GM12878 (cell line): ENCODE data around the gene RPUSD3. TPM values are rescaled to one million over a fixed set of nuclear protein-coding genes. Genes with fewer than 3 reads are reported as not detected.

Experiments used
- ATAC-seq: fragments of 200-7000 bp; cut with Tn5 transposase; 3 replicates; pipeline ENCODE4 v1.9.1; 2020; ENCODE audit warnings: mild to moderate bottlenecking, moderate library complexity
- BruUV-seq: library from RNA; stranded (reverse); fragments of 400-500 nt; replicated peaks from 2 replicates; lab custom pipeline; 2021; lab: Mats Ljungman, UMichigan
- CTCF ChIA-PET: fragments of 300-600 bp; sonication (Branson Sonifier 250); formaldehyde crosslinking; extraction: SDS; loops from one replicate; lab custom pipeline; 2021; ENCODE audit warnings: inconsistent platforms; lab: Yijun Ruan, JAX
- POLR2A ChIA-PET: fragments of 350-600 bp; formaldehyde crosslinking; extraction: SDS; loops from one replicate; lab custom pipeline; 2021; ENCODE audit warnings: inconsistent platforms; lab: Charles Lee
- RAD21 ChIA-PET: fragments of 300-600 bp; sonication (Branson Sonifier 250); formaldehyde crosslinking; loops from one replicate; lab custom pipeline; 2023; ENCODE audit warnings: antibody characterized with exemption; ENCODE audit not compliant: unreplicated experiment; lab: Charles Lee
- SMC1A ChIA-PET: fragments of 300-600 bp; sonication (Branson Sonifier 250); formaldehyde crosslinking; loops from one replicate; lab custom pipeline; 2023; ENCODE audit not compliant: unreplicated experiment, uncharacterized antibody; lab: Charles Lee
- DNase-seq: peaks from one replicate; pipeline ENCODE4 v3.0.0-alpha.2; 2011; ENCODE audit warnings: low read depth, low spot score
- FAIRE-seq: peaks from 3 replicates; lab custom pipeline; 2011; peaks lifted over from hg19 to GRCh38; lab: Jason Lieb, UNC
- H2AFZ ChIP-seq: 2 replicates; pipeline ENCODE4 v1.6.0; 2011; ENCODE audit warnings: low read depth, low read length, control low read depth; ENCODE audit not compliant: control insufficient read depth
- H3K27ac ChIP-seq: 2 replicates; pipeline ENCODE4 v1.5.1; 2011; ENCODE audit warnings: control low read depth; ENCODE audit not compliant: control insufficient read depth, insufficient read depth
- H3K27me3 ChIP-seq, 2 experiments: replicated peaks in 1 of 2; 2 replicates each; pipeline versions ENCODE4 v1.6.0 to v1.6.1; 2011; ENCODE audit warnings: low read length in 1 of 2; ENCODE audit not compliant: control insufficient read depth in 2 of 2, insufficient read depth in 2 of 2
- H3K36me3 ChIP-seq, 2 experiments: 2 replicates each; pipeline ENCODE4 v1.5.1; 2011; ENCODE audit warnings: low read length in 1 of 2; ENCODE audit not compliant: control insufficient read depth in 2 of 2, insufficient read depth in 2 of 2
- H3K4me1 ChIP-seq: 2 replicates; pipeline ENCODE4 v1.6.1; 2011; ENCODE audit warnings: mild to moderate bottlenecking, low read length, moderate library complexity, mixed read lengths; ENCODE audit not compliant: control insufficient read depth, insufficient read depth
- H3K4me2 ChIP-seq: 2 replicates; pipeline ENCODE4 v1.6.0; 2011; ENCODE audit warnings: control low read depth; ENCODE audit not compliant: control insufficient read depth, insufficient read depth
- H3K4me3 ChIP-seq: fragments of 200-600 bp; sonication (generic); 2 replicates; pipeline ENCODE4 v1.5.1; 2016
- H3K79me2 ChIP-seq: 2 replicates; pipeline ENCODE4 v1.6.0; 2011; ENCODE audit warnings: low read length; ENCODE audit not compliant: control insufficient read depth, insufficient read depth
- H3K9ac ChIP-seq: 2 replicates; pipeline ENCODE4 v1.8.0; 2011; ENCODE audit warnings: low read length, control low read depth, mixed read lengths; ENCODE audit not compliant: control insufficient read depth, insufficient read depth
- H3K9me3 ChIP-seq: replicated peaks from 3 replicates; pipeline ENCODE4 v1.5.1; 2011; ENCODE audit warnings: mild to moderate bottlenecking, low read length; ENCODE audit not compliant: control insufficient read depth, insufficient read depth
- H4K20me1 ChIP-seq: 2 replicates; pipeline ENCODE4 v1.6.0; 2011; ENCODE audit not compliant: control insufficient read depth, insufficient read depth
- CBX5 ChIP-seq: sonication (generic); IDR thresholded peaks from 2 replicates; pipeline ENCODE4 v1.6.1; 2016; ENCODE audit warnings: low read depth, moderate library complexity, mild to moderate bottlenecking, inconsistent platforms
- ESRRA ChIP-seq: IDR thresholded peaks from 2 replicates; pipeline ENCODE4 v1.6.1; 2012; ENCODE audit warnings: mild to moderate bottlenecking, low read length, improper control_type of control experiment
- MYC ChIP-seq: IDR thresholded peaks from 2 replicates; pipeline ENCODE4 v1.6.1; 2011; ENCODE audit warnings: mild to moderate bottlenecking, low read length, moderate library complexity, inconsistent platforms; ENCODE audit not compliant: insufficient read depth, insufficient replicate concordance, insufficient read length, severe bottlenecking
- NFIC ChIP-seq: IDR thresholded peaks from 2 replicates; pipeline ENCODE4 v1.6.1; 2012; ENCODE audit warnings: low read depth, mild to moderate bottlenecking, inconsistent platforms, low read length, moderate library complexity
- ZNF384 ChIP-seq: IDR thresholded peaks from 2 replicates; pipeline ENCODE4 v1.6.1; 2012; ENCODE audit warnings: low read depth, mild to moderate bottlenecking, low read length, improper control_type of control experiment, borderline replicate concordance
- WGBS: methylation state at CpG from one replicate; pipeline ENCODE4 v1.1.6; 2016; ENCODE audit warnings: low lambda C conversion rate; ENCODE audit not compliant: insufficient replicate concordance, insufficient coverage; ENCODE audit errors: missing lambda C conversion rate; 5-methylcytosine and 5-hydroxymethylcytosine counted together
- in situ Hi-C: fragments of 300-500 bp; cut with MboI; formaldehyde crosslinking; loops from 9 replicates; pipeline ENCODE4 v1.14.3; 2018; ENCODE audit warnings: mixed read lengths
- intact Hi-C: fragments of 100-400 bp; cut with micrococcal nuclease; formaldehyde crosslinking; loops from one replicate; pipeline ENCODE4 v1.14.2; 2022; ENCODE audit not compliant: unreplicated experiment
- polyA plus RNA-seq, 11 experiments: library from polyadenylated mRNA; depleted of rRNA in 4 of 11; unstranded in 6 of 11; stranded (reverse) in 5 of 11; fragments of >200 nt; fragmentation: Nextera tagmentation in 4 of 11; fragmentation: Illumina TruSeq in 1 of 11; extraction: Ambion mirVana in 4 of 11; extraction: Trizol in 1 of 11; gene quantifications; 1 replicate in 1 of 11; 2 replicates in 10 of 11; pipeline versions ENCODE4 v1.2.1 to v1.2.3, GENCODE V29; 2011 to 2016; ENCODE audit warnings: inconsistent platforms in 2 of 11, missing spikeins in 2 of 11, low read depth in 1 of 11
- total RNA-seq, 4 experiments: library from RNA; depleted of rRNA in 3 of 4; stranded (reverse); fragments of >200 nt in 3 of 4; fragmentation: Illumina TruSeq in 1 of 4; extraction: Trizol in 1 of 4; gene quantifications; 2 replicates each; pipeline versions ENCODE4 v1.2.1 to v1.2.3, GENCODE V29; 2013 to 2021
- TF ChIP-seq, protein P1 (sequence below): fragments of 450-650 bp; IDR thresholded peaks from 2 replicates; pipeline ENCODE4 v1.6.1; 2018; ENCODE audit warnings: mild to moderate bottlenecking, low read depth, moderate library complexity; ENCODE audit not compliant: partially characterized antibody
- TF ChIP-seq, protein P2 (sequence below): fragments of 450-650 bp; IDR thresholded peaks from 2 replicates; pipeline ENCODE4 v1.6.1; 2017; ENCODE audit warnings: mild to moderate bottlenecking
- TF ChIP-seq, protein P3 (sequence below): fragments of 450-650 bp; IDR thresholded peaks from 2 replicates; pipeline ENCODE4 v1.6.1; 2017; ENCODE audit warnings: low read depth, mild to moderate bottlenecking, moderate library complexity
- TF ChIP-seq, protein P4 (sequence below): IDR thresholded peaks from 2 replicates; pipeline ENCODE4 v1.6.1; 2012; ENCODE audit warnings: improper control_type of control experiment, low read depth, low read length; ENCODE audit not compliant: insufficient replicate concordance

Gene RPUSD3
- total and polyA plus RNA-seq, 10 of the 15 experiments (the other 5 are each of a cell fraction or from before 2014, with no cell fraction given) = 6.4 to 72.9 (median 41.8) TPM

DNA sequence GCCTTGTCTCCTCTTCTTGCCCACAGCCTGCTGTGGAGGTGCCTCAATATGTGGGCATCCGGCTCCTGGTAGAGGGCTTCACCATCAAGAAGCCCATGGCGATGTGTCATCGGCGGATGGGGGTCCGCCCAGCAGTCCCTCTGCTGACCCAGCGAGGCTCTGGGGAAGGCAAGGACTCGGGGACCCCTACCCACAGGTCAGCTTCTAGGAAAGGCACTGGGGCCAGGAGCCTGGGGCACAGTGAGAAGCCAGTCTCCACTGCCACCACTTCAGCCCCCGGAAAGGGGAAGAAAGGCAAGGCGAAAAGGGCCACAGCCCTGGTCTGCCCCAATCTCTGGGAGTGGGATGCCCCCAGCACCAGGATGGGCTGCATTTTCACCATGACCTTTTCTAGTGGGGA, 10.7 kb downstream of the RPUSD3 start (continued):
- TF ChIP-seq, protein P1, sequence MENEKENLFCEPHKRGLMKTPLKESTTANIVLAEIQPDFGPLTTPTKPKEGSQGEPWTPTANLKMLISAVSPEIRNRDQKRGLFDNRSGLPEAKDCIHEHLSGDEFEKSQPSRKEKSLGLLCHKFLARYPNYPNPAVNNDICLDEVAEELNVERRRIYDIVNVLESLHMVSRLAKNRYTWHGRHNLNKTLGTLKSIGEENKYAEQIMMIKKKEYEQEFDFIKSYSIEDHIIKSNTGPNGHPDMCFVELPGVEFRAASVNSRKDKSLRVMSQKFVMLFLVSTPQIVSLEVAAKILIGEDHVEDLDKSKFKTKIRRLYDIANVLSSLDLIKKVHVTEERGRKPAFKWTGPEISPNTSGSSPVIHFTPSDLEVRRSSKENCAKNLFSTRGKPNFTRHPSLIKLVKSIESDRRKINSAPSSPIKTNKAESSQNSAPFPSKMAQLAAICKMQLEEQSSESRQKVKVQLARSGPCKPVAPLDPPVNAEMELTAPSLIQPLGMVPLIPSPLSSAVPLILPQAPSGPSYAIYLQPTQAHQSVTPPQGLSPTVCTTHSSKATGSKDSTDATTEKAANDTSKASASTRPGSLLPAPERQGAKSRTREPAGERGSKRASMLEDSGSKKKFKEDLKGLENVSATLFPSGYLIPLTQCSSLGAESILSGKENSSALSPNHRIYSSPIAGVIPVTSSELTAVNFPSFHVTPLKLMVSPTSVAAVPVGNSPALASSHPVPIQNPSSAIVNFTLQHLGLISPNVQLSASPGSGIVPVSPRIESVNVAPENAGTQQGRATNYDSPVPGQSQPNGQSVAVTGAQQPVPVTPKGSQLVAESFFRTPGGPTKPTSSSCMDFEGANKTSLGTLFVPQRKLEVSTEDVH = no peak
- TF ChIP-seq, protein P2, sequence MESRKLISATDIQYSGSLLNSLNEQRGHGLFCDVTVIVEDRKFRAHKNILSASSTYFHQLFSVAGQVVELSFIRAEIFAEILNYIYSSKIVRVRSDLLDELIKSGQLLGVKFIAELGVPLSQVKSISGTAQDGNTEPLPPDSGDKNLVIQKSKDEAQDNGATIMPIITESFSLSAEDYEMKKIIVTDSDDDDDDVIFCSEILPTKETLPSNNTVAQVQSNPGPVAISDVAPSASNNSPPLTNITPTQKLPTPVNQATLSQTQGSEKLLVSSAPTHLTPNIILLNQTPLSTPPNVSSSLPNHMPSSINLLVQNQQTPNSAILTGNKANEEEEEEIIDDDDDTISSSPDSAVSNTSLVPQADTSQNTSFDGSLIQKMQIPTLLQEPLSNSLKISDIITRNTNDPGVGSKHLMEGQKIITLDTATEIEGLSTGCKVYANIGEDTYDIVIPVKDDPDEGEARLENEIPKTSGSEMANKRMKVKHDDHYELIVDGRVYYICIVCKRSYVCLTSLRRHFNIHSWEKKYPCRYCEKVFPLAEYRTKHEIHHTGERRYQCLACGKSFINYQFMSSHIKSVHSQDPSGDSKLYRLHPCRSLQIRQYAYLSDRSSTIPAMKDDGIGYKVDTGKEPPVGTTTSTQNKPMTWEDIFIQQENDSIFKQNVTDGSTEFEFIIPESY = no peak

DNA sequence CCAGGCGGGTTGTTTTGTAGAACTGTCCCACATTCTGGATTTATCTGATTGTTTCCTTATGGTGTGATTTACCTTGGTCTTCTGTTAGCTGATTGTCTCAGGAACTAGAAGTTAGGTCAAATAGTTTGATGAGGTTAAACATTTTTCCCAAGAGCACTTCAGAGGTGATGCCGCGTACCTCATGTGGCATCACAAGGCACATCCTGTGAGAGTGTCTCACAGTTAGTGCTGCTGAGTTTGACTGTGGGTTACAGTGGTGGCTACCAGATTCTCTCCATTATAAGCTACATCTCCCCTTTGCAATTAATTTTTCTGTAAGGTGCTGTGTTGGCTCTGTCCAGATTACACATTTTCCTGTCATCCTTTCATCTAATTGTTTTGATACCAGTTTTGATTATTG, 12.6 kb downstream of the RPUSD3 start:
- BruUV-seq = no TSS peak
- RAD21 ChIA-PET = no interaction called here
- intact Hi-C loops (no loop called here), in situ Hi-C loops (no loop called here)
- H3K79me2 ChIP-seq = no peaks in the 10 kb centered on the region
- ATAC-seq (no peak), DNase-seq (no peak), FAIRE-seq (no peak)
- WGBS = 97% methylated on average over 3 of the region's 3 CpGs
- no peak overlapping the region for H3K9ac ChIP-seq
- peaks cover 9 to 11% of the 10 kb centered on the region in 2 experiments for H3K36me3 ChIP-seq
- no peak overlapping the region for H3K27ac ChIP-seq
- SMC1A ChIA-PET = interaction anchor here (0.6 to 1.1 kb wide), 2 partner anchors 12 to 101 kb away, joined by 3 to 4 read pairs; no protein-coding TSS in a partner anchor
- CTCF ChIA-PET = interaction anchor here (1.1 to 1.8 kb wide), 4 partner anchors 10 to 103 kb away, joined by 3 to 6 read pairs (median 4); no protein-coding TSS in a partner anchor
- H2AFZ ChIP-seq = no peak overlapping the region
- POLR2A ChIA-PET = interaction anchor here (0.6 to 2.2 kb wide), 4 partner anchors 12 to 59 kb away, joined by 3 to 9 read pairs (median 4); partner anchors contain the start of gene RPUSD3
- no peak overlapping the region for H3K4me2 ChIP-seq
- no peak overlapping the region for H3K4me3 ChIP-seq
- H4K20me1 ChIP-seq = no peaks in the 10 kb centered on the region
- no peaks in the 10 kb centered on the region for H3K4me1 ChIP-seq
- H3K9me3 ChIP-seq = no peaks in the 10 kb centered on the region
- no peaks in the 10 kb centered on the region for H3K27me3 ChIP-seq
- TF ChIP-seq NFIC = no peak
- TF ChIP-seq MYC = no peak
- TF ChIP-seq, protein P3, sequence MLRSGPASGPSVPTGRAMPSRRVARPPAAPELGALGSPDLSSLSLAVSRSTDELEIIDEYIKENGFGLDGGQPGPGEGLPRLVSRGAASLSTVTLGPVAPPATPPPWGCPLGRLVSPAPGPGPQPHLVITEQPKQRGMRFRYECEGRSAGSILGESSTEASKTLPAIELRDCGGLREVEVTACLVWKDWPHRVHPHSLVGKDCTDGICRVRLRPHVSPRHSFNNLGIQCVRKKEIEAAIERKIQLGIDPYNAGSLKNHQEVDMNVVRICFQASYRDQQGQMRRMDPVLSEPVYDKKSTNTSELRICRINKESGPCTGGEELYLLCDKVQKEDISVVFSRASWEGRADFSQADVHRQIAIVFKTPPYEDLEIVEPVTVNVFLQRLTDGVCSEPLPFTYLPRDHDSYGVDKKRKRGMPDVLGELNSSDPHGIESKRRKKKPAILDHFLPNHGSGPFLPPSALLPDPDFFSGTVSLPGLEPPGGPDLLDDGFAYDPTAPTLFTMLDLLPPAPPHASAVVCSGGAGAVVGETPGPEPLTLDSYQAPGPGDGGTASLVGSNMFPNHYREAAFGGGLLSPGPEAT = no peak
- TF ChIP-seq ZNF384 = no peak
- no peak for TF ChIP-seq ESRRA
- no peak for TF ChIP-seq CBX5
- TF ChIP-seq, protein P4, sequence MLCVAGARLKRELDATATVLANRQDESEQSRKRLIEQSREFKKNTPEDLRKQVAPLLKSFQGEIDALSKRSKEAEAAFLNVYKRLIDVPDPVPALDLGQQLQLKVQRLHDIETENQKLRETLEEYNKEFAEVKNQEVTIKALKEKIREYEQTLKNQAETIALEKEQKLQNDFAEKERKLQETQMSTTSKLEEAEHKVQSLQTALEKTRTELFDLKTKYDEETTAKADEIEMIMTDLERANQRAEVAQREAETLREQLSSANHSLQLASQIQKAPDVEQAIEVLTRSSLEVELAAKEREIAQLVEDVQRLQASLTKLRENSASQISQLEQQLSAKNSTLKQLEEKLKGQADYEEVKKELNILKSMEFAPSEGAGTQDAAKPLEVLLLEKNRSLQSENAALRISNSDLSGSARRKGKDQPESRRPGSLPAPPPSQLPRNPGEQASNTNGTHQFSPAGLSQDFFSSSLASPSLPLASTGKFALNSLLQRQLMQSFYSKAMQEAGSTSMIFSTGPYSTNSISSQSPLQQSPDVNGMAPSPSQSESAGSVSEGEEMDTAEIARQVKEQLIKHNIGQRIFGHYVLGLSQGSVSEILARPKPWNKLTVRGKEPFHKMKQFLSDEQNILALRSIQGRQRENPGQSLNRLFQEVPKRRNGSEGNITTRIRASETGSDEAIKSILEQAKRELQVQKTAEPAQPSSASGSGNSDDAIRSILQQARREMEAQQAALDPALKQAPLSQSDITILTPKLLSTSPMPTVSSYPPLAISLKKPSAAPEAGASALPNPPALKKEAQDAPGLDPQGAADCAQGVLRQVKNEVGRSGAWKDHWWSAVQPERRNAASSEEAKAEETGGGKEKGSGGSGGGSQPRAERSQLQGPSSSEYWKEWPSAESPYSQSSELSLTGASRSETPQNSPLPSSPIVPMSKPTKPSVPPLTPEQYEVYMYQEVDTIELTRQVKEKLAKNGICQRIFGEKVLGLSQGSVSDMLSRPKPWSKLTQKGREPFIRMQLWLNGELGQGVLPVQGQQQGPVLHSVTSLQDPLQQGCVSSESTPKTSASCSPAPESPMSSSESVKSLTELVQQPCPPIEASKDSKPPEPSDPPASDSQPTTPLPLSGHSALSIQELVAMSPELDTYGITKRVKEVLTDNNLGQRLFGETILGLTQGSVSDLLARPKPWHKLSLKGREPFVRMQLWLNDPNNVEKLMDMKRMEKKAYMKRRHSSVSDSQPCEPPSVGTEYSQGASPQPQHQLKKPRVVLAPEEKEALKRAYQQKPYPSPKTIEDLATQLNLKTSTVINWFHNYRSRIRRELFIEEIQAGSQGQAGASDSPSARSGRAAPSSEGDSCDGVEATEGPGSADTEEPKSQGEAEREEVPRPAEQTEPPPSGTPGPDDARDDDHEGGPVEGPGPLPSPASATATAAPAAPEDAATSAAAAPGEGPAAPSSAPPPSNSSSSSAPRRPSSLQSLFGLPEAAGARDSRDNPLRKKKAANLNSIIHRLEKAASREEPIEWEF = no peak
